Coronary artery (tissue), 2 donors: ENCODE measurements around the gene AKAP1.

ENCODE experiments used
- DNase-seq: peaks from one replicate; pipeline ENCODE4 v3.0.0-alpha.2; 2017; ENCODE audit warnings: low spot score
- H3K27ac ChIP-seq, 2 donors: fragments of 200-600 bp; sonication (generic); one replicate each; pipeline ENCODE4 v1.5.1; 2016 to 2019
- H3K4me3 ChIP-seq: fragments of 200-600 bp; sonication (generic); 2 replicates; pipeline ENCODE4 v1.5.1; 2016; ENCODE audit warnings: mild to moderate bottlenecking, moderate library complexity
- CTCF ChIP-seq: fragments of 200-600 bp; sonication (generic); IDR thresholded peaks from one replicate; pipeline ENCODE4 v1.5.1; 2019; ENCODE audit warnings: antibody characterized with exemption

Gene AKAP1

GRCh38 chr17:57170866-57171265, 85.8 kb downstream of the AKAP1 start:
- H3K27ac ChIP-seq, result no peak overlapping the region
- TF ChIP-seq CTCF, result no peak
- H3K4me3 ChIP-seq, result no peak overlapping the region
- DNase-seq, result no peak
